ENCODE data around the gene PLCXD1.

Gene PLCXD1

DNA sequence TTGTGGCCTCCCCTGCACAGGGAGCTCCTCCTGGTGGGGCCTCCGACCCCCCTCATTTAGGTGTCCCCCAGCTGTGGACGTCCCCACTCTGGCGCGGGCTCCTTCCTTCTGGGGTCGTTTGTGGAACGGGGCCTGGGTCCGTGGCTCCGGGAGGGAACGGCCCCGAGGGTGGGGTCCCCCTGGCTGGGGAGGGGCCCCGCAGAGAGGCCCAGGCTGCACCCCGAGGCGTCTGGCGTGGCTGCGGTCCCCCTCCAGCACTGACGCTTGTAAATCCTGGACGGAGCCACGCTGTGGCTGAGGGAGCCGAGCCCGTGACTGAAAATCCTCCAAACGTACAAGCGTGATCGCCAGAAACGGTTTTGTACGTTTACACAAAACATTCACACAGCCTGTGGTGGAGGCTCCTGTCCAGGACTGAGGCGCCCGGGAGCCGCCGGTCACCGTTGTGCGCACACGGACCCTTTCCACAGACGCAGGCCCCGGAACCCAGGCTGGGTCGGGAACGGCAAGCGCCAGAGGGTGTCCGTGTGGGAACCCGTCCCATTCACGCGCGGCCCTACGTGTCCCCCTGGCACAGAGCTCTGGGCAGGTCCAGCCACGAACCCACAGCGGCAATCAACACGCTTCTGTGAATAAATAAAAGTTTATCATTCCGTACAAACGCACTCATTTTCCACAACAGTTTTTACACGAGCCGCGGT is 52.6 kb downstream of the PLCXD1 start:
- DNase-seq (ENCODE audit: low read depth, low spot score) = no peak

DNA sequence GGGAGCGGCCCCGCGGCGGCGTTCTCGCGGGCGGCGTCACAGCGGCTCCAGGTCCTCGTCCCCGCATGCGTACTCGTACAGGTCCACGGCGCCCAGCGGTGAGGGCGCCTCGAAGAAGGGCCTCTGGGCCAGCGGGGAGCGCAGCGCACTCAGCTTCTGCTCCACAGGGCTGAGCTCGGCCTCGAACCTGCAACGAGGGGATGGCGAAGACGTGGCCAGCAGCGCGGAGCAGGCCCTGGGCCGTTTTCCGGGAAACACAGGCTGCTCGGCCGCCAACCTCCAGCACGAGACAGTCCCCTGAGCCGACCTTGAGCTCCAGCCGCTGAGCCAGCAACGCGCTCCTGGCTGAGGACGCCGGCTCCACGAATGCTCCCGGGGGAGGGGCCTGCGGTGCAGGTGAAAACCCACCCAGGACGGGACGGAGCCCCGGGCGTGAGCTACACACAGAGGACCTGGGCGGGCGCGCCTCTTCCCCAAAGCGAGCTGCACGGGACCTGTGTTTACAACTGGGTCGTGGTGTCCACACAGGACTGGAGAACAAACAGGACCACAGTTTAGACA is 53.2 kb downstream of the PLCXD1 start:
- no peak for DNase-seq (ENCODE audit: low read depth, low spot score)

DNA sequence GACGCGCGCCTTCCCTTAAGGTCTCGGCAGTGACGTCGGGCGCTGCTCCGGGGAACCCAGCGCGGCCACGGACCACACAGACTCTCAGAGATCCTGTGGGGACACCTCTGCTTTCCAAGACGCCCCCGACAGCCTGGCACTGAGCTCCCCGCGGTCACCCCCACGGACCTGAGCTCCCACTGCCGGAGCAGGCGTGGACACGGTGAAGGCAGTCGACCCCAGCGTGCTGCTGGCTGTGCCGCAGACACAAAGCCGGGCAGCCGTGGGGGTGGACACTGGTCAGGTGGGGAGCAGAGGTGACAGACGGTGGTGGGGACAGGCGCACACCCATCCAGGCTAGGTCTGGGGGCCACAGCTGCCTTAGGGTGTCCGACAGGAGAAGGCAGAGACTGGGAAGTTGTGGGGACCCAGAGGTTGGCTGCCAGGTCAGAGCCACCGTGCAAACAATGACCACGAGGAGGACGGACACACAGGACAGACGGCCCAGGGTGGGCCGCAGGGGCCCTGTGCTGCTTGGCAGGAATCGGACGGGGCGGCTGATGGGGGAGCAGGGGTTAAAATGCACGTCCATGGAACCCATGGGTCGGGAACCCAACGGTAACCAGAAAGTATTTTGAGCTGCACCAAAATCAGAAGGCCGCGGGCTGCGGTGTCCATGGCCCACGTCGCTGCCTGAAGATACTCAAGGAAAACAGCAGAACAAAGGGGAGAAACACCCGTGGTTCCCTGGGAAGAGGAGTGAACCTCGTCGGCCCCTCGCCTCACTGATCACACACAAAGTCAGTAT is 54.0 kb downstream of the PLCXD1 start:
- no peak for DNase-seq (ENCODE audit: low read depth, low spot score)

DNA sequence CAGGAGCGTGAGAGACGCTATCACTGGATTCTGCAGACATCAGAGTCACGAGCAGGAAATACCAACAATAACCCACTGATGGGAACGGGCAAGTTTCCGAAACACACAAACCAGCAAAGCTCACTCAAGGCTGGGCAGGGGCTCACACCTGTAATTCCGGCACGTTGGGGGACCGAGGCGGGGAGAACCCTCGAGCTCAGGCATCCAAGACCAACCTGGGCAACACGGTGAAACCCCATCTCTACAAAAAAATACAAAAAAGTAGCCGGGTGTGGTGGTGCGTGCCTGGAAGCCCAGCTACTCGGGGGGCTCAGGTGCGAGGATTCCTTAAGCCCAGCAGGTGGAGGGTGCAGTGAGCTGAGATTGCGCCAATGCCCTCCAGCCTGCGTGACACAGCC is 54.6 kb downstream of the PLCXD1 start:
- no peak for DNase-seq (ENCODE audit: low read depth, low spot score)

DNA sequence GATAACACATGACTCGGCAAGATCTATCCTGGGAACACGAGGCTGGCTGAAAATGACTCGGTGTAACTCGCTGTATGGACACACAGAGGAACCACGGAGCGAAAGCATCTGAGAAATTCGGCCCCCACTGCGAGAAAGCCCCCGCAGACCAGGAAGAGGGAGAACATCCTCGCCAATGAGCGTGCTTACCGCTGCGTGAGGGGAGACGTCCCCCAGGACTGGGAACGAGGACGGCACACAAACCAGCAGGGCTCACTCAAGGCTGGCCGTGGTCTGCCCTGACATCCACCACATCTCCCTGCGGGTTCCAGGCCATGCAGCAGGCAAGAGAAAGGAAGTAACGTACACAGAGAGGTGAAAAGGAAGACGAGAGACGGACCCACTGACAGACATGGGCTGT is 55.0 kb downstream of the PLCXD1 start:
- DNase-seq (ENCODE audit: low read depth, low spot score) = no peak

DNA sequence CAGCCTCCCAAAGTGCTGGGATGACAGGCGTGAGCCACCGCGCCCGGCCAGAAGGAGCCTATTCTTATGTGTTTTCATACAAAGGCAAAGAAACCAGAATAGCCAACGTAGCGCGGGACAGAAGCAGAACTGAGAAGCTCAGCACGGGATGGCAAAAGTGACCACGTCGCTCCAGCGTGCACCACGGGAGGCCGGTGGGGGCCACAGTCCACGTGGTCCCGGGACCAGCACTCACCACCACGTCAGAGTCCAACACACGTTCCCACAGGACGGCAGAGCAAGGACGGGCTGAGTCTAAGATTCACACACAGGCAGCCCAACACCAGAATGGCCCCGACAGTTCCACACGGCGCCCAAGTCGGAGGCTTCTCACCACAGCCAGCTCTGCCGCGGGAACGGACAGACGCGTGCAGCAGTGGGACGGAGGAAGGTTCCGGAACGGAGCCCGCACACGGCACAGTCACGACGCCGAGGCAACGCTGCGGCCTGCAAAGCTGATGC is 56.2 kb downstream of the PLCXD1 start:
- DNase-seq (ENCODE audit: low read depth, low spot score) = no peak

DNA sequence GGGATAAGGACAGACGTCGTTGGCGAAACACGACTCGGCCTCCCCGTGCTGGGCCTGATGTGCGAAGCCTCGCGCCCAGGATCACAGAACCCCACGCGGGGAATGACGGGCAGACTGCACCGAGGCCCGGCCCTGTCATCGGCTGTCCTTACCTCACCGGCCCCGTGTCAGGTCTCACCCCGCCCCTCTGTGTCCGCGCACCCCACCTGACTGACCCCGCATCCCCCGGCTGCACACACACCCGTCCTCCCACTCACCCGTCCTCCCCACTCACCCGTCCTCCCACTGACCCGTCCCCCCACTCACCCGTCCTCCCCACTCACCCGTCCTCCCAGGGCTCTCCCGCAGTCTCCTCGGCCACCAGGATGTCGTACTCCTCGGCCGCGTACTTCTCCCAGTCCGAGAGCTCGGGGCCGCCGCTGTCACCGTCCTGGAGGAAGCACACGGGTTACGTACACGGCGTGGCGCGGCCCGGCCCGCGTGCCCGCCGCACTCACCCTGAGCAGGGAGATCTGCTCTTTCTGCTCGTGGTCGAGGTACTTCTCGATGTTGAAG is 57.2 kb downstream of the PLCXD1 start:
- DNase-seq (ENCODE audit: low read depth, low spot score) = no peak

DNA sequence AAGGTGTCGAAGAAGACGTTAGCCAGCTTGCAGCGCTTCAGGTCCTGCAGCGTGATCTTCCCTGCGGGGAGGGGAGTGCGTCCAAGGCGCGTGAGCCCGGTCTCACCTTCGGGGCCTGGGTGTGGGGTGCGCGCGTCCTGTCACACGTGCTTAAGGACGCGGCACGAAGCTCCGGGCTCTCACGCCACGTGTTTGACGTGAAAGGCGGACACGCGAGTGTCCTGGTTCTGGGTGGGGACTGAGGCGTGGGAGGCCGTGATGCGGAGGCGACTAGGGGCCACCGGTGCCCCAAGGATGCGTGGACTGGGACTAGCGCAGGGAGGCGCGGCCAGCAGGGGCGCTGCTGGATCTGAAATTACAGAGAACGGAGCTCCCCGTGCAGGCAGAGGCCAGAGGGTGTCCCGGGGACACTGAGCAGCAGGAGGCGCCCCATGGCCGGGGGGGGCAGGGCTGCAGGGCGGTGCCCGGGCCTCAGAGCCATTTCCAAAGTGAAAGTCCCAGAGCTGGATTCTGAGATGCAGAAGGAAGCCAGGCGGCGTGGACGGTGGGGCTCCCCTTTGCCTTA is 57.7 kb downstream of the PLCXD1 start:
- no peak for DNase-seq (ENCODE audit: low read depth, low spot score)

DNA sequence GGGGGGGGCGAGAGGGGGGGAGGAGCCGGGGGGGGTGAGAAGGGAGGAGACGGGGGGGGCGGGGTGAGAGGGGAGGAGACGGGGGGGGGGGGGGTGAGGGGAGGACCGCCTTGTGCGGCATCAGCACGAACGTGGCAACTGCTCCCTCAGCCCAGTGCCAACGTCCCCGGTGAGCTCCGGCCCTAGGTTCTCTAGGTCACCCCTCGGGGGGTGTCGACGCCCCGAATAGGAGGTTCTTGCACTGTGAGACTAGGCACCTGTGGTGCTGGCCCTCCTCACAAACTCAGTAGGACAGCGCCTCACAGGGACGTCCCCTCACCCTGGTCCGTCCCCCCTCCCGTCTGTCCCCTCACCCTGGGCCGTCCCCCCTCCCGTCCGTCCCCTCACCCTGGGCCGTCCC is 58.9 kb downstream of the PLCXD1 start:
- DNase-seq (ENCODE audit: low read depth, low spot score) = no peak

DNA sequence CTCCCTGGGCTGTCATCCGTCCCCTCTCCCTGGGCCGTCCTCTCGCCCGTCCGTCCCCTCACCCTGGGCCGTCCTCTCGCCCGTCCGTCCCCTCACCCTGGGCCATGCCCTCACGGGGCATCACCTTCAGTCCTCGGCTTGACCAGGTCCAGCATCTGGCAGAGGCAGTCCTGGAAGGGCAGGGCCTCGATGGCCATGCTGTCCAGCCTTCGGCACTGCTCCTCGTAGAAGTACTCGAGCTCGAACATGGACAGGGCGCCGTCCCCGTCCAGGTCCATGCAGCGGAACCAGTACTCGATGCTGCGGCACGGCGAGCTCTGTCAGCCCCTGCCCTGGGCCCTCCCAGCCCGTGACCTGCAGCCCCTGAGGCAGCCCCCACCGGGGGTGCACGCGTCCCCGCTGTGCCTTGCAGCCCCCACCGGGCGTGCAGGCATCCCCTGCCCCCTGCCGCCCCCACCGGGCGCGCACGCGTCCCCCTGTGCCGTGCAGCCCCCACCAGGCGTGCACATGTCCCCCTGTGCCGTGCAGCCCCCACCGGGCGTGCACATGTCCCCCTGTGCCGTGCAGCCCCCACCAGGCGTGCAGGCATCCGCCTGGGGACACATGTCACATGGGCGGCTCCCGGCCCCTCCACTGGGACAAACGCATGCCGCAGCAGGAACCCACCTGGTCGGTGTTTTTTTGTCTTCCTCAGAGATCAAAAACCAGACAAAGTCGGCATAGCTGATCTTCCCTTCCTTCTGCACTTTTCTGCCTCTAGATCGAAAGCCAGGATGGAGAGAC is 59.7 kb downstream of the PLCXD1 start:
- no peak for DNase-seq (ENCODE audit: low read depth, low spot score)

DNA sequence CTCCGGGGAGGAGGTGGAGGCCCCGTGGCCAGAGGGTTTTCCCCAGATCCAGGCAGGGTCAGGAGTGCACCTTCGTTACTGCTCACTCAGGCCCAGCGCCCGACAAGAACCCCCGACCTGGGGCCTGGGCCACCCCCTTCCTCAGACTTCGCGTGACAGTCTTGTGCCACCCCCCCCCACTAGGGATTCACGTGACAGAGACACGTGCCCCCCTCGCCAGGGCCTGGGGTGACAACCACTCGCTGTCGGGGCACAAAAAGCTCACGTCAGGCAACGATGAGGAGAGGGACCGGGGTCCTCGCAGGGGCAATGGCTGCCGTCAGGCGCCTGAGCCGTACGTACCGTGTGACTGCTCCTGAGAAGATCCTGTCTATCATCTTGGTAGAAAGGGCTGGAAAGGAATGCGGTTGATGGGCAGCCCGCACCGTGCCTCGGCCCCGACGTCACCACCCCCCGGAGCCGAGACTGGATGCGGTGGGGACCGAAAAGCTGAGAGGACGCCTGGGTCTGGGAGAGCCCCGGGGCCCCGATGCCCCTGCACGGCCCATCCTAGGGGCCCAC is 60.4 kb downstream of the PLCXD1 start:
- no peak for DNase-seq (ENCODE audit: low read depth, low spot score)

DNA sequence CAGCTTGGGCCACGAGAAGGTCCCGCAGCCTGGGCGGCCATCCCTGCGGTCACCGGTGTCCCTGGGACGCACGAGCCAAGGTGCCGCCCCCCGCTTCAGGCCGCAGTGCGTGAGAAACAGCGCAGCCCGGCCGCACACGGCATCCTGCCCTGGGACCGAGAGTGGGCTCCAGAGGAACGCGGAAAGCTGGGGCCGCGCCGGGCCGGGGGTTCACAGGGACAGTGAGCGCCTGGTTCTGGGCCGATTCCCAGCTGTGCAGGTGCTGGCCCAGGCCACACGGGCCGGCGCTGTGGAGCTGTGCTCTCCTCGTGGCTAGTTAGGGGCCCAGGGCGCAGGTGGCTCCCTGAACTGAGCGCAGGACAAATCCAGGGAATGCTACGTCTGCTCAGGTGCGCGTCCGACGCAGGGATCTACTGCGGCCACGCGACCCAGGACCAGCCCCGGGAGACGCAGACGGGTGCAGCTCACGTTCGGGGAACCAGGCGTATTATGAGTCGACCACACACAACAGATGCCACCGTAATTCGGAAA is 63.3 kb downstream of the PLCXD1 start:
- DNase-seq (ENCODE audit: low read depth, low spot score) = no peak

DNA sequence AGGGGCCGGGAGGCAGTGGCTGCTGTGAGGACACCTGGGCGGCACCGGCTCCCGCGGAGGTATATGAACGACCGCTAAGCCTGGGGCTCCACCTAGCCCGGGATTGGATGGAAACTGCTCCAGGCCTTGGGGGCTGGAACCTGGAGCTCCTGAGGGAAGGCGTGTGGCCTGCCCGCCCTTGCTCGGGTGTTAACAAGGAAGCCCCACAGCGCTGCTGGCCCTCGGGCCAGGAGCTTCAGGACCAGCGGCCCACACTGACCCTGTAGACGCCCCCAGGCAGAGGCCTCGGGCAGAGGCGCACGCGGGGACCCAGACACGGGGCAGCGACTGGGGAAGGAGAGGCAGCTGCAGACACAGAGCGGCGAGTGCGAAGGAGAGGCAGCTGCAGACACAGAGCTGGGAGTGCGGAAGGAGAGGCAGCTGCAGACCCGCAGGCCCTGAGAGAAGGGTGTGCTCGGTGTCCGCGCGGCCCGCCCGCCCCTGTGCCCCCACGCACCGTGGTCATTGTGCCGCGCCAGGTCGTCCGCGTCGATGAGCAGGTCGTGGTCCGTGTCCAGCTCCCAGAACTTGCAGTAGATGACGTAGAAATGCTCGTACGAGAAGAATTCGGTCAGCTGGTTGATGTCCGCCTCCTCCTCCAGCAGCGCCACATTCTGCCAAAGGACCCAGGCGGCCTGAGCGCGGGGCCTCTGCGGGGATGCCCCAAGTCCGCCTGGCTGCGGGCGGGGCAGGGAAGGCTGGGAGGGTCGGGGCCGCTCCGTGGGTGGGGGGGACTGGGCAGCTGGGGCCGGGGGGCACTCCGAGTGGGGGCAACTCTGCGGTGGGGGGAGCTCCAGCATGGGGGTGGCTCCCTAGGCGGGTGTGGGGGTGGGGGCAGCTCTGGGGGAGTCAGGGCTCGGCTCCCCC is 64.1 kb downstream of the PLCXD1 start:
- no peak for DNase-seq (ENCODE audit: low read depth, low spot score)

DNA sequence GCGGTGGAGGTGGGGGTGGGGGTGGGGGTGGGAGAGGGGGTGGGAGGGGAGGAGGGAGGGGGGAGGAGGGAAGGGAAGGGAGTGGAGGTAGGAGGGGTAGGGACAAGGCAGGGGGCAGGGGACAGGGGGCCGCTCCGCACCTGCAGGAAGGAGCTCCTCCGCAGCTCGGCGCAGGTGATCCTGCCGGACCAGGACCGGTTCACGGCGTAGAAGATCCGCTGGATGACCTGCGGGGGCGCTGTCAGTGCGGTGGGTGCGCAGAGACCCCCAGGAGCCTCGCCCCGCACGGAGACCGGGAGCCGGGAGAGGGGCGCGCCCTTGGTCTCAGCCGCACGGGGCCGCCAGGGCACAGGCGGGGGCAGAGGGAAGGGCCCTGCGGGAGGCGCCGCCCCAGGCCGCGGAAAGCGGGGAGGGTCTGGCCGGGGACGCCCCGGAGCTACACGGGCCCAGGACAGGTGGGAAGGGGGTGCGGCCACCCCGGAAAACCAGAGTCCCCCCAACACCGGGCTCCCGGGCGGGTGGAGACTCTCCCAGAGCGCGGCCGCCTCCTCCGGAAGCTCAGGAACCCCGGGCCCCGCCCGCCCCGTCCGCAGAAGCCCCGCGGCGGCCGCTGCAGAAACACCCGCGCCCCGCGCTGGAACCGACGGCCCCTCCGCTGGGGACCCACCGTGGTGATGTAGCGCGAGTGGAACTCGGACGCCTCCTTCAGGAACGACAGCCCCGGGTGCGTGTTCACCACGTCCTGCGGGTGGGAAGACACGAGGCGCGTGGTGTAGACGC is 65.0 kb downstream of the PLCXD1 start:
- DNase-seq (ENCODE audit: low read depth, low spot score) = no peak

DNA sequence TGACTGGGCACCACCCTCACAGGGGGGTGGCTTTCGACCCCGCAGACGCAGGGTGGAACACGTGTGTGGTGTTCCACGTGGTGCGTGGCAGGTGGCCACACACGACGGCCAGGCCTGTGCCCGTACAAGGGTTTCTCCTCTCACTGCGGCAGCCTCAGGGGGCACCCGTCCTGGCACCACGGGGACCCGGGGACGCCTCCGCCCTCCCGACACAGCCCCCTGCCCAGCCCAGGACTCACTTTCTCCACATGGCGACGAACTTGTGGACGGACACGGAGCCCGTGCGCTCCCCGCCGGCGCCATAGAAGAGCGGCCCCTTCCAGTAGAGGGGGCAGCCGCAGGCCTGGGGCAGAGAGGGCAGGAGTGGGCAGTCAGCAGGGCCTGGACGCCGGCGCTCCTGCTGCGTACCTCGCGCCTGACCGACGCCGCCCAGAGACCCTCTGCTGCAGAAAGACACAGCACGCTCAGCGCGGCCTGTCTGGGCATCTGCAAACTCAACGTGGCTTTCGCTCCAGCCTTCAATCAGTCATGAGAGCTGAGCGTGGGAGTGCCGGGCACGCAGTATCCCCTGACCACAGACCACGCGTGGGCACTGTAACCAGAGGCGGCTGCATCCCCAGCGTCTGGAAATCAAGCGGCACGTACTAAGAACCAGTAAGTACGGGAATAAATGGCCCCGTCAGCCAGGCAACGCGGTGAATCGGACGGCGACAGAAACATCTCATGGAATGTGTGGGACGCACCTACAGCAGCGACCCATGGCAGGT is 66.4 kb downstream of the PLCXD1 start:
- DNase-seq (ENCODE audit: low read depth, low spot score) = no peak

DNA sequence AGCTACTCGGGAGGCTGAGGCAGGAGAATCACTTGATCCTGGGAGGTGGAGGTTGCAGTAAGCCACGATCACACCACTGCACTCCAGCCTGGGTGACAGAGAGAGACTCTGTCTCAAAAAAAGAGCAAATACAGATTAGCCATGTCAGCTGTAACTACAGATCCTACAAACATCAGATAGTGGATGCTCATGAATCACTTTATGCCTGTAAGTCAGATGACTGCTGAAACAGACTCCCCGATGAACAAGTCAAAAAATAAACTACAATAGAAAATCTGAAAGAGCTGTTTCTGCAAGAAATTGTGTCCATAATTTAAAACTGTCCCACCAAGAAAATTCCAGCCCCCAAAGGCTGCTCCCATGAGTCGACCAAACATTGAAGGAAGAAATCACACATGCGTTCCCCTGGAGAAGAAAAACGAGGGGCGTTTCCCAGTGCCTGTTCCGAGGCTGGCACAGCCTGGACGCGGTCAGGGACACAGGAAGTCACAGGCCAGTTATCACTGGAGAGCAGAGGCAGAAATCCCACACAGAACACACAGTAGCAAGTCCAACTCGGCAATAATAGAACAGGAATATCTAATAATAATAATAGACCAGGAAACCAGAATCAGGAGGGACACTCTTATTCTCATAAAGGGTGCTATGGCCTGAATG is 67.4 kb downstream of the PLCXD1 start:
- DNase-seq (ENCODE audit: low read depth, low spot score) = no peak

DNA sequence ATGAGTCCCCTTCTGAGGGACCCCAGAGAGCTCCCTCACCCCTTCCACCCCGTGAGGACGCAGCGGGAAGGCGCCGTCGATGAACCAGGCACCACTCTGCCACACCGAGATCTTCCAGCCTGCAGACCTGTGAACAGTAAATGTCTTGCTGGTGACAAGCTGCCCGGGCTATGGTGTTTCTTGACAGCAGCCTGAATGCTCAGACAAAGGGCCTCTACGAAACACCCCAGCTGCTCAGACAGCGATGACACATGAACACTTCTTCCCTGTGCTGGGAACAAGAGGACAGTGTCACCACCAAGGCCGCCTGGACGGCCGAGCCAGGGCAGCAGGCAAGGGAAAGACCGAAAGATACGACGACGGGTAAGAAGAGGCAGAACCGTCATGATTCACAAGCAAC is 68.0 kb downstream of the PLCXD1 start:
- no peak for DNase-seq (ENCODE audit: low read depth, low spot score)

DNA sequence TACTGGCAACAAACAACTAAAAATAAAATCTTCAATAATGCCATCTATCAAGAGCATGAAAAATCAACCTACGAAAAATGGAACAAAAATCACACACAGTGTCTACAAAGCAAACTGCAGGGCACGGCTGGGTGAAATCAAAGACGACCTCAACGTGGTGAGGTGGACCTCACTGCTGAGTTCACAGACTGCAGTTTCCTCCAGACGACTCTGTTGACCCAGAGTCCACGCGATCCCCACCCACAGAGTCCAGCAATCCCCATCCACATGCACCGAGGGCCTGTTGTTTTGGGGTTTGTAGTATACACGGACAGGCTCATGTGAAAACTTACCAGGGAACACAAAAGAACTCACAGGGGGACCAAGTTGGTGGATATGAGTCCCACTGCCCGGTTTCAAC is 68.5 kb downstream of the PLCXD1 start:
- DNase-seq (ENCODE audit: low read depth, low spot score) = no peak

All from iPS DF 19.7 (cell line).